ENCODE measurements around the gene KCNG1. TPM values are rescaled to one million over a fixed set of nuclear protein-coding genes. Genes with fewer than 3 reads are reported as not detected.

The KCNG1 gene
- total RNA-seq = not detected

GRCh38 chr20:51022803-51023616 is at the start of gene KCNG1:
Gene KCNG1 (minus strand): TSS chr20:51023107. CDS start chr20:51010338, 12,769 bp downstream.

GRCh38 chr20:50958615-50959542 is 64.0 kb downstream of the KCNG1 start, which contains the start of gene MOCS3:
Gene MOCS3 (plus strand): TSS chr20:50958818. CDS start chr20:50958843, 25 bp downstream.

GRCh38 chr20:50957798-50958614 is 64.9 kb downstream of the KCNG1 start, which contains the start of gene DPM1:
Gene DPM1 (minus strand): TSS chr20:50958532. CDS start chr20:50958523, 9 bp downstream.

Other genes with a start within 250 kb of the KCNG1 start
- gene BCAS4, start 228.0 kb downstream of the KCNG1 start, total RNA-seq = 1 to 10 TPM; 8.4 TPM
- 10 to 100 TPM; 68.0 to 71.5 TPM for gene ADNP, start 91.7 kb downstream of the KCNG1 start, total RNA-seq
- 10 to 100 TPM; 41.9 to 42.4 TPM for gene DPM1, start 64.6 kb downstream of the KCNG1 start, total RNA-seq
- gene MOCS3, start 64.3 kb downstream of the KCNG1 start, total RNA-seq = 1 to 10 TPM; 5.2 TPM

Data from activated naive CD4-positive, alpha-beta T cell treated with anti-CD3 and anti-CD28 coated beads, Interleukin-2, amount 10 ng/mL, durations not matched to agents 5 hours and 36 hours (primary cell).